Neural cell (in vitro differentiated cells): Measurements from ENCODE around the gene GET4. TPM values are rescaled to one million over a fixed set of nuclear protein-coding genes. Genes with fewer than 3 reads are reported as not detected.
"Not testable (repeated sequence)": the region's sequence is repeated elsewhere in the genome, so short reads cannot be mapped to it uniquely, and the experiment has no call there.

ENCODE experiments used
- H2AFZ ChIP-seq: fragments of 200-600, 300-800 bp; sonication (generic), shearing (Covaris generic); 2 replicates; pipeline ENCODE4 v1.6.0; 2014; ENCODE audit warnings: low read depth, mild to moderate bottlenecking, antibody characterized with exemption, low read length, moderate library complexity
- H3F3A ChIP-seq: fragments of 200-600 bp; shearing (Covaris generic); 2 replicates; pipeline ENCODE4 v1.6.1; 2016; ENCODE audit warnings: mild to moderate bottlenecking, moderate library complexity, mixed read lengths, antibody characterized with exemption, low read length; ENCODE audit not compliant: insufficient read depth, poor library complexity, severe bottlenecking
- H3K27ac ChIP-seq: fragments of 200-600, 300-800 bp; sonication (generic), shearing (Covaris generic); 2 replicates; pipeline ENCODE4 v1.5.1; 2014; ENCODE audit warnings: mild to moderate bottlenecking, low read length, moderate library complexity
- H3K27me3 ChIP-seq: fragments of 300-800, 200-600 bp; sonication (generic), shearing (Covaris generic); 2 replicates; pipeline ENCODE4 v1.6.0; 2014; ENCODE audit warnings: mild to moderate bottlenecking, low read depth, low read length, moderate library complexity; ENCODE audit not compliant: insufficient read depth
- H3K36me3 ChIP-seq: fragments of 300-800, 200-600 bp; sonication (generic), shearing (Covaris generic); 2 replicates; pipeline ENCODE4 v1.5.1; 2014; ENCODE audit warnings: mild to moderate bottlenecking, antibody characterized with exemption, low read length, moderate library complexity; ENCODE audit not compliant: insufficient read depth
- H3K4me2 ChIP-seq: fragments of 300-800, 200-600 bp; sonication (generic), shearing (Covaris generic); 2 replicates; pipeline ENCODE4 v1.6.0; 2014; ENCODE audit warnings: mild to moderate bottlenecking, low read length
- H3K4me3 ChIP-seq: fragments of 300-800, 200-600 bp; sonication (generic), shearing (Covaris generic); 2 replicates; pipeline ENCODE4 v1.5.1; 2014; ENCODE audit warnings: mild to moderate bottlenecking, low read length, moderate library complexity
- H3K79me2 ChIP-seq: fragments of 200-600 bp; shearing (Covaris generic); replicated peaks from 2 replicates; pipeline ENCODE4 v1.6.0; 2014; ENCODE audit warnings: mild to moderate bottlenecking, low read length, moderate library complexity; ENCODE audit not compliant: insufficient read depth
- H3K9ac ChIP-seq: fragments of 300-800, 200-600 bp; sonication (generic), shearing (Covaris generic); 2 replicates; pipeline ENCODE4 v1.6.1; 2016; ENCODE audit warnings: mild to moderate bottlenecking, low read length, mixed read lengths
- H3K9me2 ChIP-seq: fragments of 200-600 bp; shearing (Covaris generic); 2 replicates; pipeline ENCODE4 v1.6.1; 2016; ENCODE audit warnings: mild to moderate bottlenecking, low read length, mixed read lengths; ENCODE audit not compliant: insufficient read depth
- H3K9me3 ChIP-seq: fragments of 200-600, 300-800 bp; sonication (generic), shearing (Covaris generic); 2 replicates; pipeline ENCODE4 v1.6.1; 2016; ENCODE audit warnings: mild to moderate bottlenecking, mixed run types, low read length, moderate library complexity, mixed read lengths
- H4K20me1 ChIP-seq: fragments of 200-600 bp; shearing (Covaris generic); 2 replicates; pipeline ENCODE4 v1.6.1; 2016; ENCODE audit warnings: mild to moderate bottlenecking, mixed run types; ENCODE audit not compliant: insufficient read depth
- CTCF ChIP-seq: fragments of 450-650 bp; IDR thresholded peaks from 2 replicates; pipeline ENCODE4 v1.5.1; 2014; ENCODE audit warnings: antibody characterized with exemption, mild to moderate bottlenecking, moderate library complexity; ENCODE audit not compliant: poor library complexity, severe bottlenecking
- EP300 ChIP-seq: fragments of 450-650 bp; conservative IDR thresholded peaks from 2 replicates; pipeline ENCODE4 v1.6.1; 2014; ENCODE audit warnings: antibody characterized with exemption, mild to moderate bottlenecking, moderate library complexity; ENCODE audit not compliant: poor library complexity, severe bottlenecking
- EZH2 ChIP-seq: fragments of 200-600, 300-800 bp; shearing (Covaris generic), sonication (generic); IDR thresholded peaks from 2 replicates; pipeline ENCODE4 v1.6.1; 2014; ENCODE audit warnings: antibody characterized with exemption, low read length, borderline replicate concordance, mild to moderate bottlenecking; ENCODE audit not compliant: insufficient read depth, poor library complexity, severe bottlenecking
- MXI1 ChIP-seq: fragments of 450-650 bp; conservative IDR thresholded peaks from 2 replicates; pipeline ENCODE4 v1.6.1; 2014; ENCODE audit warnings: antibody characterized with exemption, mild to moderate bottlenecking; ENCODE audit not compliant: poor library complexity, severe bottlenecking
- POLR2AphosphoS5 ChIP-seq: IDR thresholded peaks from 2 replicates; pipeline ENCODE4 v1.6.1; 2012
- RAD21 ChIP-seq: fragments of 450-650 bp; conservative IDR thresholded peaks from 2 replicates; pipeline ENCODE4 v1.6.1; 2014; ENCODE audit warnings: antibody characterized with exemption, mild to moderate bottlenecking, moderate library complexity
- SMC3 ChIP-seq: fragments of 450-650 bp; conservative IDR thresholded peaks from 2 replicates; pipeline ENCODE4 v1.6.1; 2014; ENCODE audit warnings: antibody characterized with exemption, mild to moderate bottlenecking, moderate library complexity; ENCODE audit not compliant: poor library complexity
- TAF1 ChIP-seq: IDR thresholded peaks from 2 replicates; pipeline ENCODE4 v1.6.1; 2012; ENCODE audit warnings: low read depth
- polyA plus RNA-seq: library from polyadenylated mRNA; depleted of rRNA; stranded (reverse); fragments of >200 nt; gene quantifications from 2 replicates; pipeline ENCODE4 v1.2.3, GENCODE V29; 2014
- TF ChIP-seq, protein P1 (sequence below): IDR thresholded peaks from 2 replicates; pipeline ENCODE4 v1.6.1; 2012; ENCODE audit warnings: borderline replicate concordance

The GET4 gene
- polyA plus RNA-seq, 1 donor from 2014 or later: 63.8 TPM

- H3K79me2 ChIP-seq: no peaks in the 10 kb centered on the region
- no peaks in the 10 kb centered on the region for H3F3A ChIP-seq
- no peaks in the 10 kb centered on the region for H3K36me3 ChIP-seq
- no peak overlapping the region for H2AFZ ChIP-seq
- H3K9ac ChIP-seq: no peak overlapping the region
- H3K4me3 ChIP-seq: no peak overlapping the region
- TF ChIP-seq POLR2AphosphoS5 (no peak), MXI1 (no peak), RAD21 (no peak), EP300 (no peak), CTCF (no peak), TAF1 (no peak), EZH2 (no peak), SMC3 (no peak)
- TF ChIP-seq, protein P1, sequence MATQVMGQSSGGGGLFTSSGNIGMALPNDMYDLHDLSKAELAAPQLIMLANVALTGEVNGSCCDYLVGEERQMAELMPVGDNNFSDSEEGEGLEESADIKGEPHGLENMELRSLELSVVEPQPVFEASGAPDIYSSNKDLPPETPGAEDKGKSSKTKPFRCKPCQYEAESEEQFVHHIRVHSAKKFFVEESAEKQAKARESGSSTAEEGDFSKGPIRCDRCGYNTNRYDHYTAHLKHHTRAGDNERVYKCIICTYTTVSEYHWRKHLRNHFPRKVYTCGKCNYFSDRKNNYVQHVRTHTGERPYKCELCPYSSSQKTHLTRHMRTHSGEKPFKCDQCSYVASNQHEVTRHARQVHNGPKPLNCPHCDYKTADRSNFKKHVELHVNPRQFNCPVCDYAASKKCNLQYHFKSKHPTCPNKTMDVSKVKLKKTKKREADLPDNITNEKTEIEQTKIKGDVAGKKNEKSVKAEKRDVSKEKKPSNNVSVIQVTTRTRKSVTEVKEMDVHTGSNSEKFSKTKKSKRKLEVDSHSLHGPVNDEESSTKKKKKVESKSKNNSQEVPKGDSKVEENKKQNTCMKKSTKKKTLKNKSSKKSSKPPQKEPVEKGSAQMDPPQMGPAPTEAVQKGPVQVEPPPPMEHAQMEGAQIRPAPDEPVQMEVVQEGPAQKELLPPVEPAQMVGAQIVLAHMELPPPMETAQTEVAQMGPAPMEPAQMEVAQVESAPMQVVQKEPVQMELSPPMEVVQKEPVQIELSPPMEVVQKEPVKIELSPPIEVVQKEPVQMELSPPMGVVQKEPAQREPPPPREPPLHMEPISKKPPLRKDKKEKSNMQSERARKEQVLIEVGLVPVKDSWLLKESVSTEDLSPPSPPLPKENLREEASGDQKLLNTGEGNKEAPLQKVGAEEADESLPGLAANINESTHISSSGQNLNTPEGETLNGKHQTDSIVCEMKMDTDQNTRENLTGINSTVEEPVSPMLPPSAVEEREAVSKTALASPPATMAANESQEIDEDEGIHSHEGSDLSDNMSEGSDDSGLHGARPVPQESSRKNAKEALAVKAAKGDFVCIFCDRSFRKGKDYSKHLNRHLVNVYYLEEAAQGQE: no peak
- no peaks in the 10 kb centered on the region for H3K9me3 ChIP-seq
- H3K27ac ChIP-seq: no peak overlapping the region
- no peaks in the 10 kb centered on the region for H3K9me2 ChIP-seq
- H3K27me3 ChIP-seq: no peaks in the 10 kb centered on the region
- H3K4me2 ChIP-seq: no peak overlapping the region
- no peaks in the 10 kb centered on the region for H4K20me1 ChIP-seq
Measured at GRCh38 chr7:923108-924041, 47.0 kb downstream of the GET4 start.

GRCh38 chr7:924042-924441 lies 47.7 kb downstream of the GET4 start:
- not testable (repeated sequence) for H4K20me1 ChIP-seq, H3K36me3 ChIP-seq, H3K79me2 ChIP-seq, H3K4me3 ChIP-seq, H3K27me3 ChIP-seq, H3K9ac ChIP-seq, H3F3A ChIP-seq, H3K9me3 ChIP-seq, H2AFZ ChIP-seq, H3K4me2 ChIP-seq, H3K9me2 ChIP-seq, H3K27ac ChIP-seq
